CD4-positive, alpha-beta T cell treated with Interleukin-15 for 1 hour (primary cell): ENCODE measurements around the gene RFTN1.
A peak's percentile ranks its signal among the peaks of the same experiment; 100 is the strongest.

Experiments
- DNase-seq: peaks from one replicate; pipeline ENCODE4 v3.0.0-alpha.2; 2020

RFTN1 gene

GRCh38 chr3:16528581-16528993, 15.1 kb upstream of the RFTN1 start:
- DNase-seq, result no peak

- no peak for DNase-seq
Observed at GRCh38 chr3:16528106-16528505, 14.6 kb upstream of the RFTN1 start.

GRCh38 chr3:16524196-16524595, 10.7 kb upstream of the RFTN1 start:
- DNase-seq, result no peak

GRCh38 chr3:16523778-16524177, 10.3 kb upstream of the RFTN1 start:
- DNase-seq, result no peak

- no peak for DNase-seq
Observed at GRCh38 chr3:16522834-16523233, 9.3 kb upstream of the RFTN1 start.

GRCh38 chr3:16520970-16521881, 7.7 kb upstream of the RFTN1 start:
- DNase-seq, result no peak

- DNase-seq, result no peak
Observed at GRCh38 chr3:16520241-16520969, 6.9 kb upstream of the RFTN1 start.

GRCh38 chr3:16516695-16517481, 3.4 kb upstream of the RFTN1 start:
- DNase-seq, result no peak

GRCh38 chr3:16515885-16516420, 2.5 kb upstream of the RFTN1 start:
- peak; percentile 48 for DNase-seq

GRCh38 chr3:16514755-16515353, 1.4 kb upstream of the RFTN1 start:
- DNase-seq, result no peak

- DNase-seq, result no peak
Observed at GRCh38 chr3:16514021-16514700, 662 bp upstream of the RFTN1 start.

GRCh38 chr3:16512435-16513140, 911 bp downstream of the RFTN1 start:
- DNase-seq, result peak; percentile 73

- peak; percentile 88 for DNase-seq
Observed at GRCh38 chr3:16511681-16512434, 1.6 kb downstream of the RFTN1 start.

GRCh38 chr3:16510620-16511319, 2.7 kb downstream of the RFTN1 start:
- DNase-seq, result no peak

- DNase-seq, result no peak
Observed at GRCh38 chr3:16509721-16510619, 3.5 kb downstream of the RFTN1 start.

- no peak for DNase-seq
Observed at GRCh38 chr3:16508591-16508995, 4.9 kb downstream of the RFTN1 start.

- no peak for DNase-seq
Observed at GRCh38 chr3:16508243-16508578, 5.3 kb downstream of the RFTN1 start.

GRCh38 chr3:16507578-16508242, 5.8 kb downstream of the RFTN1 start:
- no peak for DNase-seq
